Glomerular visceral epithelial cell (primary cell): ENCODE results near the gene ABHD17A.

Source experiments
- DNase-seq: peaks from one replicate; pipeline ENCODE4 v3.0.0-alpha.2; 2016; ENCODE audit errors: extremely low spot score

The ABHD17A gene

DNA sequence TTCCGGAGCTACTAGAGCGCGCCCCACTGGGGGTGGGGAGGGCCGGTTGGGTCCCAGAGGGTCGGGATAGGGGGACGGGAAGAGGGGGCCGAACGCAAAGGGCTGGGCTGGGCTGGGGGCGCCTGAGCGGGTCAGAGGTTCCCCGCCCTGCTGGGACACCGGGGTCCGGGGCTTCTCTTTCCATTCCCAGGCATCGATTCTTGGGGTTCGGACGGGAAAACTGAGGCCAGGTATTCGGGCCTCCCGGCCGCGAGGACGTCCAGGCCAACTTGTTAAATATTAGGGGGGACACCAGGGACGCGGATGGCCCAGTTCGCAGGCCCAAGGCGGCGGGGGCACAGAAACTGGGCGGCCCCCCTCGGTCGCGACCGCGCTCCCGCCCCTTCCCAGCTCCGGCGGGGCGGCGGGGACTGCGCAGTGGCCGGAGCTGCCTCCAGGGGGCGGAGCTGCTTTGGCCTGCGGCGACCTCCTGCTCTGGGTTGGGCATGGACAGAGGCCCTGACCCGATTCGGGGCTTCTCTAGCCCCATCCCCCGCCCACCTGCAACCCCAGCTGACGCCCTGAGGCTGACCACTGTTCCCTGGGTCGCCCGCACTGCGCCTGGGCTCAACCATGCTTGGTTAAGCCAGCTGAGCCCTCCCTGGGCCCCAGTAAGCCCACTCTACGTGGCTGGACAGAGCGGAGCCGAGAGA lies 20.7 kb downstream of the ABHD17A start:
- peak; percentile 75 for DNase-seq

DNA sequence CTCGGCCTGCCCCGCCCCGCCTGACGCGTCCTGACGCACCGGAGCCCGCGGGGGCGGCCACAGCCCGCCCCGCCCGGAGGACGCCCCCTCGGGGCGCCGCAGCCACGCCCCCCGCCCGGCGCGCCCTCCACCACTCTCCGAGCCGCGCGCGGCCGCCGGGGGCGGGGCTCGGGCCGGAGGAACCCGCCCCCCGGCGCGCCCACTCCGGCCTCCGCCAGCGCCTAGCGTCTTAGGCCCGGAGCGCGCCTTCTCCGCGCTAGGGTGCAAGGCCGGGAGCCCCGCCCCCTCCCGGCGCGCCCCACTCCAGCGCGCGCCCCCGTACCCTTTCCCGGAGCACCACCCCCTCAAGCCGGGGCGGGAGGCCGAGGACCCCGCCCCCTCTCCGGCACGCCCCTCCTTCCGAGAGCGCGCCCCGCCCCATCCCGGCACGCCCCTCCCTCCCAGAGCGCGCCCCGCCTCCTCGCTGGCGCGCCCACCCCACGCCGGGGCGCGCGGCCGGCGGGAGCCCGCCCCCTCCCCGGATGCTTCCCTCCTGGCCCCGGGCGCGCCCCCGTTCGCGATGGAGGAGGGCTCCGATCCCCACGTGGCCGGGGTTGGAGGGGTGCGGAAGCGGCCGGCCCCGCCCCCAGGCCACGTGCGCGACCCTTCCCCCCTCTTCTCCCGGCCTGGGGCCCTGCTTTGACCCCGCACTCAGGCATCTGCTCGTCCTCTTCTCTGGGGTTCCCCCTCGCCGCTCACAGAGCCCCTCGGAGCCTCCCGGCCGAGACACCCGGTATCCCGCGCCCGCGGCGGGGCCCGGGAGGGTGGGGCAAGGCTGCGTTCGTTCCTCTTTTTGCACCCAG lies 21.4 kb downstream of the ABHD17A start:
- peak; percentile 98 for DNase-seq

DNA sequence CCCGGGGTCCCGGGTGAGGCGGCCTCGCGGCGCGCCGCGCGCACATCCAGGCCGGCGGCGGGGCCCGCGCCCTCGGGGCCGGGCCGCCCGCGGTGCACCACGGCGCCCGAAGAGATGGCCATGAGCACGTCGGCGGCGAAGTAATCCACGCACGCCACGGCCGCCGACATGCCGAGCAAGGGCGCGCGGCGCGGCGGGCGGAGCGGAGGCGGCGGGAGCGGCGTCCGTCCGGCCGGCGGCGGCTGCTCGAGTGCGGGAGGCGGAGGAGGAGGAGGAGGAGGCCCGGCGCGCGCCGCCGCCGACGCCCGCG lies 22.0 kb downstream of the ABHD17A start, which contains the start of gene KLF16:
Gene KLF16, minus strand, starts transcription at position 252 of the 310 bp plus-strand sequence. Its CDS starts 82 bp downstream, at position 170.
- DNase-seq, result no peak

DNA sequence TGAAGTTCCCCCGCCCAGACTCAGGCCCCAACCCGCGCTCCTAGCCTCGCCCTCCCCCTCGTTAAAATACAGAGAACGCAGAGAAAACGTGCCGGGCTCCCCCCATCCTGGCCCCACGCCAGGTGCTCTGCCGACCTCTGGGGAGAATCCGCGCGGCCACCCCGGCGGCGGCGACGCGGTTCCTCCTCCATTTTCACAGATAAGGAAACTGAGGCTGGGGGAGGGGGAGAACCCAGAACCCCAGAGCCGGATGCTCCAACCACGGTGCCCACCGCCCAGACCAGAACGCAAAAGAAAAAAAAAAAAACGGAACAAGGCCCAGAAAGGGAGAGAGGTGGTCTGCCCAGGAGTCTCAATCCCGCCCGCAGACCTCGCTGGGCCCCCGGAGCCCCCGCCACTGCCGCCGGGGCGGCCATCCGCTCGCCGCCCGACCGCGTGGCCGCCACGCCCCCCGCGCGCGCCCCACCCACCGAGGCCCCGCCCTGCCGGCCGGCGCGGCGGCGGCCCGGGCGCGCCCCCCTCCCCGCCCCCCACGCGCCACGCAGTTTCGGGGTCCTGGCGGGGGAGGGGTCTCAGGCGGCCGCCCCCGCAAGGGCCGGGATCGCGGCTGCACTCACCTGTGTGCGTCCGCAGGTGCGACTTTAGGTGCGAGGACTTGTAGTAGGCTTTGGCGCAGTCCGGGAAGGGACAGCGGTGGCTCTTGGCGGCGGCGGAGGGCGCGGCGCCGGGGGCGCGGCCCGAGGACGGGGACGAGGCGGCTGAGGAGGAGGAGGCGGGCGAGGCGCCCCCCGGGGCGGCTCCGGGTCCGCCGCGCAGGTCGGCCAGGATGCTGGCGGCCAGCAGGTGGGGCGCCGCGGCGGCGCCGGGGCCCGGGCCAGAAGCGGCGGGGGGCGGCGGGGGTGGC lies 22.6 kb downstream of the ABHD17A start:
- peak; percentile 46 for DNase-seq

DNA sequence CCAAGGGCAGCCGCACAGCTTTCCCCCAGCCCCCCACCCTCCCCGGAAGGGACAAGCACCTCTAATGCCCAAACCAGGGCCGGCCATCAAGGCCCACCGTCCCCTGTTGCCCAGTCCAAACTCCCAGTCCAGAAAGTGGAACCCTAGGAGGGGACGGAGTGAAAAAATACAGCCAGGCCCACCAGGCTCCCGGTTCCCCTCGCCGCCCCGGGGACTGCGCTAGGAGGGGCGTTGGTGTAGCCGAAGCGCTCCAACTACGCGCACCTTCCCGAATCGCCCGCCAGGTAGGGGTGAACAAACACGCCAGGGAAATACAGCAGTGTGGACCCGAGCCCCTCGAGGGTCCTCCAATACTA lies 23.2 kb downstream of the ABHD17A start:
- no peak for DNase-seq

DNA sequence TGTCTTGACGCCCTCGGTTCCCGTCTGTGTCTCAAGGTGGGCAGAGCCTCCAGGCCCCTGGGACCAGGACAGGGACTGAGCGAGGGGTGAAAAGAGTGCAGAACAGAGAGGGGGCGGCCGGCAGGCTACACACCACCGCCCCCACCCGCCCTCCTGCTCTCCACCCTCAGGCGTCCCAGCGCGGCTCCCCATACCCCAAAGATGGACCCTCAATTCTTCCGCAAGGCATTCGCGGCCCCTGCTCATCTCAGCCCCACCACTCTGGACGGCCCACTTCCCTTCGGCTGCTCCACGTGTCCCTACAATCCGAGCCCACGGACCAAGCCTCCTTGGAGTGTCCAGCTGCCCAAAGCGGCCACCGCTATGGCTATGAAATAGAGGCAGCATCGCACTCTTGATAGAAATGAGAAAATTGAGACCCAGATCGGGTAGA lies 23.7 kb downstream of the ABHD17A start:
- DNase-seq, result no peak

DNA sequence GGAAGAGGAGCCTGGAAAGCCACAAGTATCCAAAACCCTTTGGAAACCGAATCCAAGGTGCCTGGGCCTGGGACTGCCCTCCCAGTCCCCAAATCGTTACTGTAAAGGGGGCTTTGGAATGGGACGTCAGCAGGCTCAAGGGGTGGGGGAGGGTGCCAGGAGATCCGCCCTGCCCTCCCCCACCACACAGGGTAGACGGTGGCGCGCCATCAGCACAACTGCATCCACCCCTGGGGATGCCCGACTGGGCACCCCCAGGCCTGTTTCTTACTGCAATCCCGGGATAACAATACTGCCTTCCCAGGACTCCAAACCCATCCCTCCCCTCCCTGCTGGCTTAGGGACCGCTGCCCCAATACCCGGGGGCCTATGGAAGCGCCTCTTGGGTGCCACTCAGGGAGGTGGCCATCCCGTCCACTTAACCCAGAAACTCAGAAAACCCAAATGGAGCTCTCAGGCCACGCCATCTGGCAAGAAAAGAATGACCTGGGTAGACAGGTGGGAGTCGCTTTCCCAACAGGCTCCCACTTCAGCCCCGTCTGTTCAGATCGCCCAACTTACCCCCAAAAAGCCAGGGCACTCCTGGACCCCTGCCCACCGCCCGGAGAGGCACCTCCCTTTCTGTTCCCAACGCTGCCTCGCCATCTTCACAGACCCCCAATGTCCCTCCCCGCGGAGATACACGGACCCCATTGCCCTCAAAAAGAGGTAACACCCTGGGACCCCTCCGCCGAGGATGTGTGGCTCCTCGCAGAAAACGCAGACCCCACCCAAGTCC lies 24.3 kb downstream of the ABHD17A start:
- no peak for DNase-seq

DNA sequence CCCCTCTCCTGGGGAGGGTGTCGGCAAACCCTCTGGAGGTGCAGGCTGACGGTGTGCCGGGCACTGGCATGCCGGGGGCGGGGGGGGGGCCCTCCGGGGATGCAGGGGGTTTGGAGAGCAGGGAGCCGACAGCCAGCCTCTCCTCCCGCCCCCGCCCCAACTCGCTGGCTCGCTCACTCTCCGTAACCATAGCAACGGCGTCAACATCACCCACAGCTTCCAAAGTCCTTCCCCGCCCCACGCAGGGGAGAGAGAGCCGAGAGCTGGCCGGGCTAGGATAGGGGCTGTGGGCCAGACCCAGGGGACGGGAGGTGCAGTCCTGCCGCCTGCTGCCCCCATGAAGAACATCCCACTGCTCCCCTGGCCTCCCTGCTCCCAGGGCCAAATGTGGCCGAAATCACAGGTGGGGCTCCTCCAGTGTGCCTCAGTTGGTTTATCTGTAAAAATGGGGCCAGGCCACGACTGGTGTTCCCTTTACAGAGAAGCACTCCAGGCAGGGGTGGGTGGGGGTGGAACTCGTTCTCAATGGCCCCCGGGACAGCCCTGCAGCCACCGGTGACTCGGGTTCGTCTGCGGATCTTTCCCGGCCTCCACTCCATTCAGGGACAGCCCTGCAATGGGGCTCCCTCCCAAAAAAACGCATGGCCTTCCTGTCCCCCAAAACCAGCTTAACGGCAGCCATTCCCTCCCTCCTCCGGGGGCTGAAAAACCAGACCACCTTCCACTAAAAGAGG lies 25.1 kb downstream of the ABHD17A start:
- DNase-seq, result peak; percentile 76

DNA sequence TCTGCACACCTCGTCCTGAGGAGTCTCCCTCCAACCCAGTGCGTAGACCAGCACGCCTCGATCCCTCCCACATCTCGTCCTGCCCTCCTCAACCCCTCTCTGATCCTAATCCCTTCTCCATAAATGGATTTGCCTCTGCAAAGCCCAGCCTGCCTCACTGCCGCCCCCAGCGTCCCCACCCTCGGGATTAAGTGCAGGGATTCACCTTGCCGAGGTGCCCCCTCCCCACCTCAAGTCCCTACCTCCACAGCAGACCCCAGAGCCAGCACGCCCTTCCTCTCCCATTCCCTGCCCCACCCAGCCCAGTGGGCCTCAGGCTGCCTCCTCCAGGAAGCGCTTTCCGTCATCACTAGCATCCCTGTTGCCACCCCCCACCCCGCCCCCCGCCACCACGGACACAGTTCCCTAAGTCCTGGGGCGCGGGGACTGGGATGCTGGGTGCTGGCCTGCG lies 25.9 kb downstream of the ABHD17A start:
- DNase-seq, result no peak

DNA sequence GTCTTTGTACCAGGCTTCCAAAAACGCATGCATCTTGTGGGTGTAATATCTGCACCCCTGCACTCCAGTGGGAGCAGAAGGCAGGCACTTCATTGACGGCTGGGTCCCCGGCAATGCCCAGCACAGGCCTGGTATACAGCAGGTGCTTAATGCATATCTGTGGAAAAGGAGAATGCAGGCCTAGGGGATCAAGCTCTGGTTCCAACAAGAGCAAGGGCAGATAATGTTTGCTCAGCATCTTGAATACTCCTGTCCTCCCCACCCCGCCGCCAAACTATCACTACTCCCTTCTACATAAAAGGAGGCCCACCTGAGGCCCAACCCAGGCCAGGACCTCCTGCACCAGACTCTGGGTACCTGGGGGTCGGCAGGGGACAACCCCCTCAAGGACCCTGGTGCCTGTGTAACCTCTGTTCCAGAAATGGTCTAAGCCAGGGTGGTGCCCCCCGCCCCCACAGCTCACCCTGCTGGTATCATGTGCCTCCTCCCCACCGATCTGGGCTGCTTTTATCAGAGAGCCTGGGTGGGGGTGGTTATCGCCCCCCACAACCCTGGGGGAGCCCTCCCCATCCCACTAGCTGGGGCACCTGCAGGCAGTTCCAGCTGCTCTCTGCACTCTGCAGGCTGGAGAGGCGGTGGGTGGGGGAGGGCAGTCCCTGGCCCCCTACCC lies 26.7 kb downstream of the ABHD17A start:
- DNase-seq, result no peak

DNA sequence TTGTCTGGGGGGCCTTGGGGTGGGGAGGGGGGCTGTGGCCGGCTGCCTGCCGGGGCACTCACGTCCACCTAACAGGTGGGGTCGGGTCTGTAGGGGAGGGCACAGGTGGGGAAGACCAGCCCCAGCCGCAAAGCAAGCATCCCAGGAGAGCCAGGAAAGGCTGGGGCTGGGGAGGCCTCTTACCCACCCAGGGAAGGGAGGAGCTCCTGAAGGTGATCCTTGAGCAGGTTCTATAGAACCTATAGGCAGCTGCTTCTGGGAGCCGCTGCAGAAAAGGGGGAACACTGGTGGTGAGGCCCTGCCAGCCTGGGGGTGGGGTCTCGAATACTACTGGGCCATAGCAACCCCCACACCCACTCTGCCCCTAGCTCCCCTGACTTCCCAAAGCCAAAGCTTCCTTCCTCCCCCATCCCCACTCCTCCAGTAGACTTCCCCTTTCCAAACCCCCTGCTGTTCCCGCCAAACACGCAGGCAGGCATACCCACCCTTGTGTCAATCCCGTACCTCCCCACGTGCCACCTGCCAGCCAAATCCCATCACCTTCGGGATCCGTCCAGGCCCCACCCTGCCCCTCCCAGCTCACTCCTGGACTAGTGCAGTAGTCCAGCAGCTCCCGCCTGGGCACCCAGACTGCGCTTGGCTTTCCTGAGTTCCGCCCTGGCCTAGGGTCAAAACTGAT lies 27.5 kb downstream of the ABHD17A start:
- DNase-seq, result no peak

DNA sequence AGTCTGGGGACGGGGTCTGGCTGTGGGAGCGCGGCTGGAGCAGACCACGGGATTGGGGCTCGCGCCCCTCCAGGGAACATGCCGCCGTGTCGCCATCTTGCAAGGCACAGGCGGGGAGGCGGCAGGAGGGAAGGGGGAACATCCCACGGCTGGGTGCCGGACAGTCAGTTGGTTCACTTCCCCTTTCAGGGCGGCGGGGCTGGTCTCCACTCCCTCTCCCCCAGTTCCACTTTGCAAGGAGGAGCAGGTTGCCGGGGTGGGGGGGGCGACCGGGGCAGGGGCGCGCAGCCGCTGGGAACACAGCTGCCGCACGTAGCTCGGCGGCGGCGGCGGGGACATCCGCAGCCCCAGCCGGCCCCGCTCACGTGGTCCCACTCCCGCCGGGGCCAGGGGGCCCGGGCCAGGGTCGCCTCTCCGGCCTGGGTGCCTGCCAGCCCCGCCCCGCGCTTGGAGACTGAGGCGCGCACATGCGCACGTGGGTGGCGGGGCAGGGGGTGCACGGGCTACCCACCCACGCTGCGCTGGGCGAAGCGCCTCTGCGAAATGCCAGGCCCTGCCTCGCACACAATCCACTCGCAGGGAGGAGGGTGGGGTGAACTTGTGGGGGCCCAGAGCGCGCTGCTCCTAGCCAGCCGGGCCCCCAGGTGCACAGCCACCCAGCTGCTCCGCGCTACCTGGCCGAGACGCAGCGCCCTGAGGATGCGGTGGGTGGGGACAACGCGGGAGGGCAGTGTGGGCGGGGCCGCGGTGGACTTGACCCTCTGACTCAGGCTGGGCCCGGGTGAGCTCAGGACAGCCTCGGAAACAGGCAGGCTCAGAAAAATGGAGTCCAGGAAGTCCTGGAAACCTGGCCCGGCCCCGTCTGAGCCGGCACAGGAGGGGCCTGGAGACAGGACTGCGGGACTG lies 28.3 kb downstream of the ABHD17A start:
- peak; percentile 88 for DNase-seq

DNA sequence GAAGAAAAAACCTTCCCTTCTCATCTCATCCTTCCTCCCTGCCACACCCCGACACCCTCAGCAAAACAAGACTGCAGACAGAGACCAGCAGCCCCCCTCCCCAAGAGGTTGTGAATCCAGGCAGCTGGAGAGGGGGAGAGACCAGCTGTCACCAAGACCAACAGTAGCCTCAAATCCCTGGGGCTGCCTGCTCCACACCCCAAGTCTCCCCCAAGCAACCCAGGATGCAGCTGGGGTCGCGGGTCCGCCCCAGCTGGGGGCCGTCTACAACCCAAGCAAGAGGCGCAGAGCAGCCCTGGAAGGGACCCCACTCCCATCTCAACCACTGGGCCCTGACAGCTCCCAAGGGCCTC lies 29.0 kb downstream of the ABHD17A start:
- DNase-seq, result no peak

DNA sequence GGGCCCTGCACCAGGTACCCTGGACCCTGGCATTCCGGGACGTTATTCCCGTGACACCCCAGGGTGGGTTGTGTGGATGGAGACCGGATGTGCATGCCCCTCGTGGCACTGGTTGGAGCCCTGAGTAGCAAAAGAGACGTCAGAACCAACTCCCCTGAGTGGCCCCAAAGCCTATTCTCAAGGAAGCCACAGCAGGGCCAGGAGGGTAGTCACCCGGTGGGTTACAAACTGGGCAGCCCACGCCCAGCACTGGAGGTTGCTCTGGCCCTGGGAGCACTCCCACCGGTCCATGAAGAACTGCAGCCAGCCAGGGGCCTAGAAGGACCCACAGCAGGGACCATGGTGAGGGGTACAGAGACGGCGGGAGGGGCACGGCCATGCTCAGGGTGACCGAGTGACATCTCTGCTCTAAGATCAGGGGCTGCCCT lies 29.5 kb downstream of the ABHD17A start:
- no peak for DNase-seq

DNA sequence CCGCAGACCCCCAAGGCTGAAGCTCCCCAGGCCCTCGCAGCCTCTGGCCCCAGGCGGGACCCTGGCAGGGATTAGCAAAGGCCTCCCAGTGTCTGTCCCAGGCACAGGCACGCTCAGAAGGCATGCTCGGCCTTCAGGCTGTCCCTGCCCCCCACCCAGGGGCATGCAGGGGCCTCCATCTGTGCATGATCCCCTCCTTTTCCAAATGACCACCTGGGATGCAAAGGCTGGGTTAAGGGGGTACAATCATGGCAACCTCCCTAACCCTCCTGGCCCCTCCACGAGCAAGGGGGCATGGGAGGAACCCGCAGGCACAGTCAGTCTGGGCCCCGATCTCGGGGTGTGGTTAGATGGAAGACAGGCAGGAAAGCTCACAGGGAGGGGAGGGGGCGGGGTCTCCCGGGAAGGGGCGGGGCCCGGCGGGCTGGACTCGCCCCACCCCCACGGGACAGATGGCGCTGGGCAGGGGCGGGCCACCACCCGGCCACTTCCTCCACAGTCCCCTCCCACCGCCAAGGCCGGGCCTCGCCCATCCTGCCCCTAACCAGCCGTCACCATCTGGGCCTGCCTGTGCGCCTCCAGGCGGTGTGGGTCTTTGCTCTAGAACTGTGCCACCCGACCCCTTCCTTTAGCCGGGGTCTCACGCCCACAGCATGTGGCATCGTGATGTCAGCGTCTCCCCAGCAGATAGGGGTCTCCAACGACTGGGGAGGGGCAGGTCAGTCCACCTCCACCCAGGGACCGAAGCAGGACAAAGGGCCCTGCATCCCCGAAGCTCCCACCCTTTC lies 30.1 kb downstream of the ABHD17A start:
- DNase-seq, result peak; percentile 55

DNA sequence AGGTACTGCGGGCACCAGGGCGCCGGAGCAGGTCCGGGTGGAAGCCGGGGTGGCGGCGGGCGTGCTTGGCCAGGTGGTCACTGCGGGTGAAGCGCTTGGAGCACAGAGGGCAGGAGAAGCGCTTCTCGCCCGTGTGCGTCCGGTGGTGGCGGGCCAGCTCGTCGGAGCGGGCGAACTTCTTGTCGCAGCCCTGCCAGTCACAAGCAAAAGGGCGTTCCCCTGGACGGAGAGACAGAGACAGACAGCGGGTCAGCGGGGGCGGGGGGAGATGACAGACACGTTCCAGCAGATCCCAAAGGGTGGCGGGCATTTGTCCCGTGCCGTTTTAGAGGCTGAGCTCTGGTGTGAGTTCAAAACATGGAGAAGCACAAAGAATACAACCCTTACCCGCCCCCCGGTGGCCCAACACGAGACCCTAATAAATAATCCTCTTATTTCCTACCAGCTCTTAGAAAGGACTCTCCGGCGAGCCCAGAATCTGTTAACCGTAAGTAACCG lies 30.7 kb downstream of the ABHD17A start:
- no peak for DNase-seq

DNA sequence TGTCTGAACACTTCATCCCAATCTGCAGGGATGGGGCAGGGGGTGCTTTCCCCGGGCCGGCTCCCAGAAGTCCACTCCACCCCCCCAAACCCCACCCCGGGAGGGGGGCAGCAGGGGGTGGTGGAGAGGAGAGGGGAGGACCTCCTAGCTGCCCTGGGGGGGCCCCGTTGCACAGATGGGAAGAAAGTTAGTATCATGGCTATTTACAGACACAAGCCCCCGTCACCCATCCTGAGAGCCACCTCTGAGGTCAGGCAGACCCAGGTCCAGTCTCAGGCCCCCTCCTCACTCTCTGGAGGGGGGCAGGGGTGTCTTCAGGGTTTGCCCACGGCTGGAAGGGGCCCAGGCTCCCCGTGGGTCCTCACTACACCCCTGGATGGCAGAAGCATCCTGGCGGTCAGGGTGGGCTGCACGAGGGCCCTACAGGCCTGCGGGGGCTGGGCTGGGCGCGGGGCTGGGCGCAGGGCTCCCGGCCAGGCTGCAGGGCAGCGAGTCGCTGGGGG lies 31.2 kb downstream of the ABHD17A start:
- no peak for DNase-seq
